Heart left ventricle (tissue), 16 donors: ENCODE data around the gene LHFPL2. TPM values are rescaled to one million over a fixed set of nuclear protein-coding genes. Genes with fewer than 3 reads are reported as not detected.

ENCODE experiments used
- ATAC-seq, 4 donors: fragments of 200-7000 bp; cut with Tn5 transposase; one replicate each; pipeline ENCODE4 v1.9.1; 2020 to 2022; ENCODE audit warnings: moderate library complexity in 4 of 4, mild to moderate bottlenecking in 3 of 4, moderate number of reproducible peaks in 1 of 4
- DNase-seq, 5 donors: peaks; one replicate each; pipeline ENCODE4 v3.0.0-alpha.2; 2020
- H3K27ac ChIP-seq, 12 donors: fragments of 200-600 bp; sonication (generic) in 4 of 12; one replicate each; pipeline versions ENCODE4 v1.5.0 to v1.8.0; 2016 to 2022; ENCODE audit warnings: mild to moderate bottlenecking in 2 of 12
- H3K27me3 ChIP-seq, 9 donors: fragments of 200-600 bp; sonication (generic) in 2 of 9; one replicate each; pipeline versions ENCODE4 v1.5.1 to v1.8.0; 2016 to 2022; ENCODE audit warnings: mild to moderate bottlenecking in 3 of 9
- H3K36me3 ChIP-seq, 9 donors: fragments of 200-600 bp; sonication (generic) in 2 of 9; one replicate each; pipeline versions ENCODE4 v1.5.0 to v1.8.0; 2018 to 2022; ENCODE audit warnings: mild to moderate bottlenecking in 2 of 9
- H3K4me1 ChIP-seq, 12 donors: fragments of 200-600 bp; sonication (generic) in 4 of 12; one replicate each; pipeline versions ENCODE4 v1.5.0 to v1.8.0; 2016 to 2022; ENCODE audit warnings: mild to moderate bottlenecking in 3 of 12
- H3K4me3 ChIP-seq, 12 donors: fragments of 200-600 bp; sonication (generic) in 4 of 12; one replicate each; pipeline versions ENCODE4 v1.5.0 to v1.8.0; 2017 to 2022; ENCODE audit warnings: mild to moderate bottlenecking in 9 of 12, moderate library complexity in 4 of 12
- H3K9me3 ChIP-seq, 12 donors: fragments of 200-600 bp; sonication (generic) in 4 of 12; one replicate each; pipeline versions ENCODE4 v1.5.0 to v1.8.0; 2016 to 2022; ENCODE audit warnings: mild to moderate bottlenecking in 1 of 12
- CTCF ChIP-seq, 12 donors: fragments of 200-600 bp; sonication (generic) in 4 of 12; IDR thresholded peaks; one replicate each; pipeline versions ENCODE4 v1.5.0 to v1.8.0; 2018 to 2022; ENCODE audit warnings: antibody characterized with exemption in 12 of 12, mild to moderate bottlenecking in 5 of 12
- POLR2A ChIP-seq, 2 donors: fragments of 450-650 bp; IDR thresholded peaks; one replicate each; pipeline ENCODE4 v1.6.1; 2017; ENCODE audit warnings: antibody characterized with exemption in 2 of 2, mild to moderate bottlenecking in 2 of 2, moderate library complexity in 2 of 2
- WGBS, 4 donors: extraction: QIAGEN DNeasy Blood & Tissue Kit in 2 of 4; methylation state at CpG; one replicate each; pipeline versions ENCODE4 v1.1.5 to v1.1.7; 2013 to 2018; 5-methylcytosine and 5-hydroxymethylcytosine counted together
- intact Hi-C, 10 donors: fragments of 100-400 bp; cut with DNase I; formaldehyde crosslinking; loops; one replicate each; pipeline versions ENCODE4 v1.11.1 to v1.14.2; 2022
- polyA plus RNA-seq, 2 donors: library from polyadenylated mRNA; stranded (reverse); fragments of 200-250 nt; gene quantifications; one replicate each; pipeline ENCODE4 v1.2.3, GENCODE V29; 2013
- total RNA-seq, 9 donors: library from RNA; depleted of rRNA in 2 of 9; stranded (reverse); fragments of >200 nt in 2 of 9; fragmentation: NEBNext Ultra II Directional in 3 of 9; extraction: Animal tissue kit (Norgen Biotek cat#: 25700) in 3 of 9; gene quantifications; one replicate each; pipeline versions ENCODE4 v1.1.0 to v1.2.4, GENCODE V29; 2016 to 2023
- donor health status: ischemic (EF 13 %, LVEDD 7.1; RV severe dilation, severe dysfunction).
- donor health status: healthy with polysubstance abuse.
- donor health status: DM: no; HTN: yes; CAD: no.
- donor health status: DM: no; HTN: no; CAD: no.
- donor health status: ischemic (EF 25% LVEDD 6.9; RV normal size, moderate dysfunction).
- donor health status: ischemic (EF 25% LVEDD 5.7; RV mildly dilated, moderate dysfunction).
- donor health status: healthy.
- donor health status: DM: yes; HTN: yes; CAD: no.
- donor health status: ischemic (EF 35%, LVEDD 5.7; RV mildly dilated, moderate dysfunction).
- donor health status: nonischemic (EF 11% LVEDD 7.7; RV severe dilation, severe dysfunction).
- donor health status: DM: yes; HTN: yes; CAD: no.
- donor health status: PGD.
- donor health status: ischemic (EF 29% LVEDD 5.4; RV normal size, mild dysfunction).
- donor health status: nonischemic (EF 23%, LVEDD 6.1; RV moderate dilation, normal function).

LHFPL2 gene
- total and polyA plus RNA-seq, 11 donors = 1.8 to 35.6 (median 10.1) TPM

GRCh38 chr5:78637468-78637867 lies 11.1 kb downstream of the LHFPL2 start:
- intact Hi-C loops = loop anchor here in 4 of 10 donors (5.0 to 10.0 kb wide), 3 partner anchors 90 to 173 kb away; no protein-coding TSS in a partner anchor
- no peak for TF ChIP-seq POLR2A (IDR thresholded peaks at IDR 0.05)
- TF ChIP-seq CTCF (IDR thresholded peaks at IDR 0.05) = no peak
- H3K36me3 ChIP-seq = peaks cover 0 to 1% (median 0%) of the 10 kb centered on the region in 9 donors
- ATAC-seq (no peak), DNase-seq (no peak)
- H3K27me3 ChIP-seq = no peaks in the 10 kb centered on the region
- H3K4me3 ChIP-seq = no peak overlapping the region
- peaks cover 4 to 74% (median 43%) of the 10 kb centered on the region in 12 donors for H3K4me1 ChIP-seq
- peak overlapping the region in 7 of 12 donors; percentile 1 to 60 (median 44) for H3K27ac ChIP-seq
- WGBS, 4 donors = 83 to 98% (median 88%) methylated on average over 5 of the region's 5 CpGs
- H3K9me3 ChIP-seq = no peaks in the 10 kb centered on the region

- H3K4me1 ChIP-seq = peaks cover 4 to 74% (median 43%) of the 10 kb centered on the region in 12 donors
- H3K4me3 ChIP-seq = no peak overlapping the region
- H3K27ac ChIP-seq = peak overlapping the region in 1 of 12 donors; percentile 33
- no peaks in the 10 kb centered on the region for H3K27me3 ChIP-seq
- peaks cover 0 to 9% (median 0%) of the 10 kb centered on the region in 9 donors for H3K36me3 ChIP-seq
- TF ChIP-seq CTCF (IDR thresholded peaks at IDR 0.05) (no peak), POLR2A (IDR thresholded peaks at IDR 0.05) (no peak)
- peak in 2 of 4 donors; percentile 15 to 62 for ATAC-seq
- no peaks in the 10 kb centered on the region for H3K9me3 ChIP-seq
- intact Hi-C loops = loop anchor here in 4 of 10 donors (5.0 to 10.0 kb wide), 3 partner anchors 89 to 172 kb away; no protein-coding TSS in a partner anchor
- DNase-seq = no peak
- 44 to 66% (median 51%) methylated on average over 1 of the region's 1 CpG for WGBS, 4 donors
Observed at GRCh38 chr5:78636682-78637081, 11.9 kb downstream of the LHFPL2 start.

- intact Hi-C loops = loop anchor here in 5 of 10 donors (5.0 to 10.0 kb wide), 4 partner anchors 87 to 170 kb away; no protein-coding TSS in a partner anchor
- no peak overlapping the region for H3K27ac ChIP-seq
Observed at GRCh38 chr5:78634634-78635033, 13.9 kb downstream of the LHFPL2 start.

More at GRCh38 chr5:78634634-78635033, 13.9 kb downstream of the LHFPL2 start:
- no peak for ATAC-seq
- peaks cover 0 to 28% (median 7%) of the 10 kb centered on the region in 9 donors for H3K36me3 ChIP-seq
- no peaks in the 10 kb centered on the region for H3K9me3 ChIP-seq
- 63 to 86% (median 78%) methylated on average over 3 of the region's 3 CpGs for WGBS, 4 donors
- H3K4me1 ChIP-seq = peaks cover 4 to 63% (median 38%) of the 10 kb centered on the region in 12 donors
- no peak for DNase-seq
- TF ChIP-seq CTCF (IDR thresholded peaks at IDR 0.05) (peak in 3 of 12 donors; percentile 12 to 24 (median 15)), POLR2A (IDR thresholded peaks at IDR 0.05) (no peak)
- no peaks in the 10 kb centered on the region for H3K27me3 ChIP-seq
- no peak overlapping the region for H3K4me3 ChIP-seq
